Kasumi-1 (cell line): Measurements from ENCODE around the gene ENTPD6.
"Not testable (repeated sequence)": the region's sequence is repeated elsewhere in the genome, so short reads cannot be mapped to it uniquely, and the experiment has no call there.

Experiments used
- DNase-seq, 2 experiments: peaks; one replicate each; lab custom pipeline; 2025; lab: John Stamatoyannopoulos, UW

ENTPD6 gene

DNA sequence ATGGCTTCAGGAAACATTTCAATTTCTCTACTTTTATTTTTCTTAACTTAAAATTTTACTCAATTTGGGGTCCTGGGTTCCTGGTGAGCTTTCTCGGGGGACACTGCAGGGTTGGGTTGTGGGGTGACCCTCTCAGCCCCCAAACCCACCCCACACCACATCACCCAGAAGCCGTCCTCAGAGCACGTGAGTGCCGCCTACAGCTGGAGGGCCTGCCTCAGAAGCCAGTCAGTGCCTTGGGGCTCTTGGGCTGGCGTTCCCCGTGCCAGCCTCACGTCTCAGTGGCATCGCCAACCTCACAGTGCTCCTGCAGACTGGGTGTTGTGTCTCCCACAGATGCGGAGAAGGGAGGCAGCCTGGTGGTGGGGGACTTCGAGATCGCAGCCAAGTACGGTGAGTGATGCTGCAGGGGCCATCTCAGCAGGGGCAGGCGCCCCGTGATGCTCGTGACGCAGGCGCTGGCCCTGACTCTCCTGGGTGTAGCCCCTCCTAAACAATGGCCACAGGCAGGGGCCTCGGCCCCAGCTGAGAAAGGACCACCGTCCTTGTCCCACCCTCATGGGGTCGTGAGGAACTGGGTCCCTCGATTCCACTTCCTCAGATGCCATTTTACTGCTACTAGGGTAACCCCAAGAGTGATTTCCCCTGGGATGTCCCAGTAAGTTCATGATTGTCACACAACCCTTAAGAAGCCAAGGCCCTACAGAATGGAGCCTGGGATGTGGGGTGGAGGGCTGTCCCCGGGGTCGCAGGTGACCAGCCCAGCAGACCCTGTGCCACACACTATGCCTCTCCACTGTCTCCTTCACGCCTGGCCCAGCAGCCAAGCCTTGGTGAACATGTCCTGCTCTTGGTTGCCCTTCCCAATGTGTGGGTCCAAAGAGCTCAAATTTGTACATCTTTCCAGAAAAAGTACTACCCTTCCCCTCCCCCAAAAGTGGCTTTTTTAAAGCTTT, 28.5 kb downstream of the ENTPD6 start:
- DNase-seq = no peak

DNA sequence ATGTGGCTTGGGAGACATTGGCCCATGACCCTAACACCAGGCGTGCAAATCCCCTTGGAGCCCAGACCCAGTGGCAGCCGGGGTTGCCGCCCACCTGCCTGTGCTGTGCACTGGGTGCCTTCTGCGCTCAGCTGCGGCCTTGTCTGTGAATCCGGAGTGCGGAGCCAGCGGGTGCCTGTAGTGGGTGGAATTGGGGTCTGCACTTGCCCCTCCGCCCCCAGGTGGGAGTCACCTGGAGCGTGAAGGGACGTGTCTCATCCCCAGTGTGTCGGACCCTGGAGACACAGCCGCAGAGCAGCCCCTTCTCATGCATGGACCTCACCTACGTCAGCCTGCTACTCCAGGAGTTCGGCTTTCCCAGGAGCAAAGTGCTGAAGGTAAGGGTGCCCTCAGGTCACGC, 29.4 kb downstream of the ENTPD6 start:
- DNase-seq = no peak

DNA sequence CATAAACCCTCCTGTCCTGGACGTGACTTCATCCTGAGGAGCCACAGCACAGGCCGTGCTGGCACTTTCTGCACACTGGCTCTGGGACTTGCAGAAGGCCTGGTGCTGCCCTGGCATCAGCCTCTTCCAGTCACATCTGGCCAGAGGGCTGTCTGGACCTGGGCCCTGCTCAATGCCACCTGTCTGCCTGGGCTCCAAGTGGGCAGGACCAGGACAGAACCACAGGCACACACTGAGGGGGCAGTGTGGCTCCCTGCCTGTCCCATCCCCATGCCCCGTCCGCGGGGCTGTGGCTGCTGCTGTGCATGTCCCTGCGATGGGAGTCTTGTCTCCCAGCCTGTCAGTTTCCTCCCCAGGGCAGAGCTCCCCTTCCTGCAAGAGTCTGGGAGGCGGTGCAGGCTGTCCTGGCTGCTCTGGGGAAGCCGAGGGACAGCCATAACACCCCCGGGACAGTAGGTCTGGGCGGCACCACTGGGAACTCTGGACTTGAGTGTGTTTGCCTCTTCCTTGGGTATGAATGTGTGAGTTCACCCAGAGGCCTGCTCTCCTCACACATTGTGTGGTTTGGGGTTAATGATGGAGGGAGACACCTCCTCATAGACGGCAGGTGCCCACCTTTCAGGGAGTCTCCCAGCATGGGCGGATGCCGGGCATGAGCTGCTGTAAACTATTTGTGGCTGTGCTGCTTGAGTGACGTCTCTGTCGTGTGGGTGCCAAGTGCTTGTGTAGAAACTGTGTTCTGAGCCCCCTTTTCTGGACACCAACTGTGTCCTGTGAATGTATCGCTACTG, 30.3 kb downstream of the ENTPD6 start:
- no peak for DNase-seq

DNA sequence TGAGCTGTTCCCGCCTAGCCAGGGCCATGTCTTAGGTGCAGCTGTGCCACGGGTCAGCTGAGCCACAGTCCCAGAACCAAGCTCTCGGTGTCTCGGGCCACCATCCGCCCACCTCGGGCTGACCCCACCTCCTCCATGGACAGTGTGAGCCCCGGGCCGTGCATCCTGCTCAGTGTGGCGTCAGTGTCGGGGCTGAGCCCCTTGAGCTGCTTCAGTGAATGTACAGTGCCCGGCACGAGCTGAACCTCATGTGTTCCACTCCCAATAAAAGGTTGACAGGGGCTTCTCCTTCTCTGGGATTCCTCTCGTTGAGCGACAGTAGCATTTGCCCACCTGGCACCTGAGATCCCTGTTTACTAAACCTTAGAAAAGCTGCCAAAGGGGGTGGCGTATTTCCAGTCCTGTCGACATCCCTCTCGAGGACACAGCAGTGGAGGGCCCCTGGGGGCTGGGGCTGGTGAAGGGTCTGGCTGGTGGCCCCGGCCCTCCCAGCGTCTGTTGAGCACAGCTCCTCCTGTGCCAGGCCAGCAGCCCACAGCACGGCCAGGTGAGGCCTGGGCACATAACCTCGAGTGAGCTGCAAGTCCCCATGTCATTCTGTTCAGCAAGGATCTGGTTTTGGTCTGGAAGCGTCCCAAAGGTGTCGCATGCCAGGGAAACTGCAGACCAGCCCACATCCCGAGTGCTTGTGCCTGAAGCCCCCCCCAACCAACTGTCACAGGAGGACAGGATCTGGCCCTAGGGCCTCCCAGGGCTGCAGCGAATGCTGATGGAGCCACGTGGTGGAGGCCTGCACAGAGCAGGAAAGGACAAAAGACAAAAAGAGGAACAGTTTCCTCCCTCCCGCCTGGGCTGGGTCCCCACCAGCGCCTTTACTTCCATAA, 31.2 kb downstream of the ENTPD6 start:
- DNase-seq = peak; percentile 76 to 80

DNA sequence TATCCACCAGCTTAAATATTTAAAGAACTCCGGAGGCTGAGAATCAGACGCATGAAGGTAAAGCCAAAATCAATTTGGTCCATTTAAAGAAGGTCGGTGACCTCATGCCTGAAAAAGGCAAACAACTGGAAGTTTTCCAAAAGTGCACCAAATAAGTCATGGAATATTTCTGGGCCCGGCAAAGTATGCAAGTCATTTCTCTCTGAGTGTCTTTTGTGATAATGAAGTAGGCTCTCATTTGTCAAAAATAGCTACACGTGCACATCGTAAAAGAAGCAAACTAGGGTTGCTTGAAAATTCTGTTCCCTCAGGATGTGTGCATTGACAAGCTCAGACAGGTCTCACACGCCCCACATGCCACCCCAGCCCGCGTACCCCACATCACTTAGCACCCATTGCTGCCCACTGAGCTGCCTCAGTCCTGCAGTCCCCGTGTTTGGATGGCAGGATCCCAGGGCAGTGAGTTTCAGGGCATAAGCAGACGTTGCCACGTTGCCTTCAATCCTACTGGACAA, 31.9 kb downstream of the ENTPD6 start:
- no peak for DNase-seq

DNA sequence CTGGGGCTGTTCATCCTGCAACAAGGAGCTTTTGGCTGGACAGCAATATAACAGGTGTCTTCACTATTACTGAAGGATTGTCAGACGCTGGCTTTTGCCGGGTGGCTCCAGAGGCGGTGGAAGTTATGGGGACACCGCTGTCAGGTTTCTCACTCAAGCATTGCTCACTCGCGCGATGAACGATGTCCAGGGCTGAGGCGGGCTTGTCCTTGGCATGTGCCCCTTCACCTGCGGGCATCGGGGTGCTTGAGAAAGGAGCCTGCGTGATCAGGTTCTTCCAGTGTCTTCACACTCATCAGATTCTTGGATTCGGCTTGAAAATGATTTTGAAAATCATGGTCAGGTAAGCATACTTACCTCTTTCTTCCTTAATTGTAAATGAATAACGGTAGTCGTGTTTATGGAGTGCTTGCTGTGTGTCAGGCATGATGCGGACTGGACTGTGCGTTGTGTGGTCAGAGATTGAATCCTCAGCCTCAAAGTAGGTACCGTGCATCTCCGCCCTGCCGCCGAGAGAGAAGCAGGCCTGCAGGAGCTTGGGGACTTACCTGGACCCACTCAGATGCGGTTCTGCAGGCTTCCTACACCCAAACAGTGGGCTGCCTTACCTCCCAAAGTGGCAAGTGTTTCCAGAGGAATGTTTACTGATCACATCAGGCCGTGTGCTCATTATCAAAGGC, 34.1 kb downstream of the ENTPD6 start:
- DNase-seq = no peak

DNA sequence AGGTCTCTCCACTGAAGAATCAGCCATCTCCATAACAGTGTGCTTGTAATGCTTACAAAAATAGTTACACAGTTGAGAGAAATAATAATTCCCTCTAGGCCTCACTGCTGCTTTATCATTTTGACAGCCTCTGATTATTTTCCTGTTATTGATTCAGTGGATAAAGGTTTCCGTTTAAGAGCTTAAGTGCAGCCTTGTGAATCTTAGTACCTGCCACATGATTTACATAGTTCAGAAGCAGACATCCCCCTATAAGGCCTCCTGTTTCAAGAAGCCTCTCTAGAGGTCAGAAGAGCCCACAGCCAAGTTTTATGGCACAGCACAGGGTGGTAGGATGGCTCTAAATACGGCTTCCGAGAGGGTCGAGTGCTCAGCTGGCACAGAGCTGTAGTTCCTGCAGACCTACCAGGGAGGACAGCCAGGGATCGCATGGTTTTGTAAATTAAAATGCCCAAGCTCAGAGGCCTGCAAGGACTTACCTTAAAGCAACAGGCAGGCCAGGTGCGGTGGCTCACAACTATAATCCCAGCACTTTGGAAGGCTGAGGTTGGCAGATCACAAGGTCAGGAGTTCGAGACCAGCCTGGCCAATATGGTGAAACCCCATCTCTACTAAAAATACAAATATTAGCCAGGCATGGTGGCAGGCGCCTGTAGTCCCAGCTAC, 34.8 kb downstream of the ENTPD6 start:
- DNase-seq = no peak

DNA sequence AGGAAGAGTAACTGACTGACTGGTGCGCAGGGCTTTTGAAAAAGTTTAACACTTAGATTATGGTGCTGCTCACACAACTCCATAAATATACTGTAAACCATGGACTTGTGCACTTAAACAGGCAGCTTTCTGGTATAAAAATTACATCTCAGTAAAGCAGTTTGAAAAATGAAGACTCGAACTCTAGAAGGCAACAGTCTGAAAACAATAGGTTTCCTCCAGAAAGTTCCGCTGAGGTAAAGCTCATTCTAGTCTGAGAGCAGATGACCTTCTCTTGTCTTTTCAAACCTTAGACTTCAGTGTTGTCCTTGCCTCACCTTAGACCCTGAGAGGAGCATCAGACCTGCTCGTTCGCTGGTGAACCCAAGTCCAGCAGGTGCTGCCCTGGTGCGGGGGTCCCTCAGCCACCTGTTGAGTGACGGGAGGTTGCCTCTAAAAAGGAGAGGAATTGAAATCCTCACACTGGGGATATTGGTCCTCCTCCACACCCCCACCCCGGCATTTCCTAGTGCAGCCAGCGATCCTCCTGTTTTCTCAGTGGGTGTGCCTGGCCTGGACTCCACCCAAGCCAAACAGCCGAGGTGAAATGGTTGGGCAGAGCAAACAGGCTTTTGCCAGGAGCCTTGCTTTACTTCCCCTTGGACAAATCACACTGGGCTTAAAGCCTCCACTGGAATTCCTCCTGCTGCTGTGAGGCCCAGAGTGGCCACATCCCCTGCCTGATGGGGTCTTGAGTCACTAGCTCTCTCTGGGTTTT, 37.7 kb downstream of the ENTPD6 start:
- no peak for DNase-seq

DNA sequence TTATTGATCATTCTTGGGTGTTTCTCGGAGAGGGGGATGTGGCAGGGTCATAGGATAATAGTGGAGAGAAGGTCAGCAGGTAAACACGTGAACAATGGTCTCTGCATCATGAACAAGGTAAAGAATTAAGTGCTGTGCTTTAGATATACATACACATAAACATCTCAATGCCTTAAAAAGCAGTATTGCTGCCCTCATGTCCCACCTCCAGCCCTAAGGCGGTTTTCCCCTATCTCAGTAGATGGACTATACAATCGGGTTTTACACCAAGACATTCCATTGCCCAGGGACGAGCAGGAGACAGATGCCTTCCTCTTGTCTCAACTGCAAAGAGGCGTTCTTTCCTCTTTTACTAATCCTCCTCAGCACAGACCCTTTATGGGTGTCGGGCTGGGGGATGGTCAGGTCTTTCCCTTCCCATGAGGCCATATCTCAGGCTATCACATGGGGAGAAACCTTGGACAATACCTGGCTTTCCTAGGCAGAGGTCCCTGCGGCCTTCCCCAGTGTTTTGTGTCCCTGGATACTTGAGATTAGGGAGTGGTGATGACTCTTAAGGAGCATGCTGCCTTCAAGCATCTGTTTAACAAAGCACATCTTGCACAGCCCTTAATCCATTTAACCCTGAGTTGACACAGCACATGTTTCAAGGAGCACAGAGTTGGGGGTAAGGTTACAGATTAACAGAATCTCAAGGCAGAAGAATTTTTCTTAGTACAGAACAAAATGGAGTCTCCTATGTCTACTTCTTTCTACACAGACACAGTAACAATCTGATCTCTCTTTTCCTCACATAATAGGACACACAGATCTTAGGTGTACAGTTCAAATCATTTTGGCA, 38.7 kb downstream of the ENTPD6 start:
- DNase-seq = not testable (repeated sequence)

DNA sequence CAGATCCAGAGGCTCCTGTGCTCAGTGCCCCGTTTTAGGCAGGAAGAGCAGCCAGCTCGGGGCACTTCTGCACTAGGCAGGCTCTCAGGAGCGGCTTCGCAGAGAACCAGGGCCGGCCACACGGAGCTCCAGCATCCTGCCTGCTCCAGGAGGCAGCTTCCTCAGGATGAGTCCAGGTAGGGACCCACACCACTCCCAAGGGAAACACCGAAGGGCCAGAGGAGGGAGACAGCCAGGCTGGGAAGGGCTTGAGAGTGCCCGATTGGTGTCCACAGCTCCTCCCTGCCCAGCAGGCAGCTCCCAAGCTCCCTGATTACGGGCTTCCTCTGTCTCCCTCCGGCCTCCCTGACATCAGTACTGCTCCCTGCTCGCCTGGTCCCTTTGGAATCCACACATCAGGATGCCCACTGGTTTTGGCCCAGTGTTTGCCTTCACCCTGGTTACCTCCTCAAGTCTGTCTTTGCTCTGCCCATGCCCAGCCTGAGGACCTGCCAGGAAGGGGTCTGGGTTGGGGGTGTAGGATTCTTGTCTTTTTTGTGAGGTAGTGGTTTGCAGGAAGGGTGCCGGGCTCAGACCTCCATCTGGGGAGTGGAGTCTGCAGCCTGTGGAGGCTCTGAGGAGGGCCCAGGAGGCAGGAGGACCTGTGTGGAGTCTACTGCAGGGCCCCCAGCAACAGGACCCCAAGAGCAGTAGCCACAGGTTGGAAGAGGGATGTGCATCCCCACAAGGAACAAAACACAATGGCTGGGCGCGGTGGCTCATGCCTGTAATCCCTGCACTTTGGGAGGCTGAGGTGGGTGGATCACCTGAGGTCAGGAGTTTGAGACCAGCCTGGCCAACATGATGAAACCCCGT, 41.2 kb downstream of the ENTPD6 start:
- DNase-seq = no peak

DNA sequence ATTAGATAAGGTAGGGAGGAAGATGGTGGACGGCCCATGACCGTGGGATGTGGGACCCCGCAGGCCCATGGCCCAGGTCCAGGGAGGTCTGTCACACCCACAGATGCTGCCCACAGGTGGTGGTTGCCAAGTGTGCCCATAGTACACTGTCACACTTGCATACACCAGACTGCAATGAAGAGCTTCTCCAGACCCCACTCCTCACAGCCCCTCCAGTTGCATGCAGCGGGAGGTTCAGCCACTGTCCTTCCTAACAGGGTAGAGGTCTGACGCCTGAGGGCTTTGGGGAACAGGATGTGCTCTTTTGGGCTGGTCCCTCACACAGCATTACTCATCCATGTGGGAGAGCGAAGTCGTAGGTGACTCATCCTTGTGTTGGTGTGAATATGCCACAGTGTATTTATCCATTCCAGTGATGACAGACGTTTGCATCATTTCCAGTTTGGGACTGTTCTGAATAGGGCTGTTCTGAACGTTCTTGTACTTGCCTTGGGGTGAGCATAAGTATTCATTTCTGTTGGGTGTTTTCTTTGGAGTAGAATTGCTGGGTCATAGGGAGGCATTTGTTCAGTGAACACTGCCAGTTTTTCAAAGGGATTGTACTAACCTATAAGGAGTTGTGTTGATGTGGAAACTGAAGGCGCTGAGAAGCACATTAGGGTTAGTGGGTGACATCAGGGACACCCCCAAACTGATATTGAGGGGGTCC, 42.3 kb downstream of the ENTPD6 start:
- peak; percentile 97 to 98 for DNase-seq

DNA sequence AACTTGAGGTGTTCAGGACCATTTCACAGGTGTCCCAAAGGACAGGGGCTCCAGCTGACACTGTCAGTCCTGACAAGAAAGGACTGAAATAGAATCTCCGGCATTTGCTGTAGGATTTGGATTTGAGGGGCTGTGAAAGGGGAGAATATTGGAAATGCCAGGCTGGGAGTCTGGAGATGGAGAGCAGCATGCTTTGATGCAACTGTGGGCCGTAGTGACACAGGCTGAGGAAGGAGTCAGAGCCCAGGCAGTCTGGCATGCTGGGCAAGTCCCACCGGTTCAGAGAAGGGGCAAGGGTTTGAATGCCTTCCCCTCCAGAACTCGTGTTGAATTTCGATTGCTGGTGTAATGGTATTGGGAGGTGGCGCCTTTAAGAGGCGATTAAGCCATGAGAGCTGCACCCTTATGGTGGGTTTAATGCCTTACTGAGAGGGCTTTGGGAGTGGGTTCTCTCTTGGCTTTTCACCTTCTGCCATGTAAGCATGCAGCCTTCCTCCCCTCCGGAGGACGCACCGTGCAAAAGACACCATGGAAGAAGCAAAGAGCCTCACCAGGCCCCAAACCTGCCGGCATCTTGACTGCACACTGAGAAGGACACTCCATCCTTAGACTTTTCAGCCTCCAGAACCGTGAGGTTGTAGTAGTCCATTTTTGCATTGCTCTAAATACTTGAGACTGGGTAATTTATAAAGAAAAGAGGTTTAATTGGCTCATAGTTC, 43.0 kb downstream of the ENTPD6 start:
- DNase-seq = no peak

DNA sequence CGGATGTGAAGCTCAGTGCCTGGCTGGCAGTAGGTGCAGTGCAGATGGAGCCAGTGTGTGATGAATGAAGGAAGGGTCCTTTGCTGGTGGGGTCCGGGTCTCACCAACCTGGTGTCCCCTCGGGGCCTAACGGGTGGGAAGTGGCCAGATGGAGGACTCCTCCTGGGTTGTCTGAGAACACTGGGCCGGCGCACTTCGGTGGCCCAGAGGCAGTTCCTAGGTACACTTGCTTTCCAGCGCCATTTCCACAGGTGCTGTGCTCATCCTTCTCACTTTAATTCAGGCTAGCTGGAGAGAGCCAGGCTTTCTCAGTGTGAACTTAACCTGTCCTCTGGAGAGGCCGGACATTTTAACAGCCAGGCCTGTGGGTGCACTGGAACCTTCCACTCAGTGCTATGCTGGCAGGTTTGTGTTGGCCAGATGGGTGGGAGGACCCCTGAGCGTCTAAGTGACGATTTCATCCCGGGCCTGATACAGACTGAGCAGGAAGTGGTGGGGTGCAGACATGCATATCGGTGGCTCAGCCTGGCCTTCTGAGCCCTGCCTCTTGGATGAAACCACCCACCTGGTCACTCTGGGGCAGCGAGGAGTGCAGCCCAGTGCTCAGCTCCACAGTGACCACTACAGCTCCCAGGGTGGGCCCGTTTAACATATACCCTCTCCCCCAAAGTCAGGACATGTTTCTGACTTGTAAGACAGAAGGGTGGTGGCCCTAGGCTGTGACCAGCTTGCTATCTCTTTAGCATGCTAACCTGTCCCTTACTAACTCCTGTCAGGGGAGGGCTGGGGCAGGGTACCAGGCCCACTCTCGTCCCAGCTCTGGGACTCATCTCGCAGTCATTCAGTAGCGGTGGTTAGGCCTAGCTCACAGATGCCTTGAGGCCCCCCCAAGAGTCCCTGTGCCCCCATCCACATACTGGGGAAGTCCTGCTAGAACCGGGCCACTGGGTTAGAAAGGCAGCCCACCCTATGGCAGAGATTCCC, 44.2 kb downstream of the ENTPD6 start:
- no peak for DNase-seq

DNA sequence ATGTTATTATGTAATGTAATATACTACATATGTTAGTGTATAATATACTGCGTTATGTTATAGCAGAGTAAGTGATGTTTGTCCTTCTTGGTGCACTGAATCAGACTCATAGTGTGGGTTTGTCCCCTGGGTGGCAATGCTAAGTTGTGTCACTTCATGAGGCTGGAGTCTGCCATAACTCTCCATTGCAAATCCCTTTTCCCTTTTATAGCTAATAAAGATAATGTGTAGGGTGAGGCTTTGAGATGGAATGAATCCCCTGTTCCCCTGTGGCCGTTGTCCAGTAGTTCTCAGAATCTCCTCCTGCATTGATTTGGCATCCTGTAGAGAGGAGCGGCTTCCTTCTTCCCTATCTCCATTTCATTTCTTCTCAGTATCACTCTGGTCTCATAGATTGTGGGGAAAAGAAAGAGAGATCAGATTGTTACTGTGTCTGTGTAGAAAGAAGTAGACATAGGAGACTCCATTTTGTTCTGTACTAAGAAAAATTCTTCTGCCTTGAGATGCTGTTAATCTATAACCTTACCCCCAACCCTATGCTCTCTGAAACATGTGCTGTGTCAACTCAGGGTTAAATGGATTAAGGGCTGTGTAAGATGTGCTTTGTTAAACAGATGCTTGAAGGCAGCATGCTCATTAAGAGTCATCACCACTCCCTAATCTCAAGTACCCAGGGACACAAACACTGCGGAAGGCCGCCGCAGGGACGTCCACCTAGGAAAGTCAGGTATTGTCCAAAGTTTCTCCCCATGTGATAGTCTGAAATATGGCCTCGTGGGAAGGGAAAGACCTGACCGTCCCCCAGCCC, 45.5 kb downstream of the ENTPD6 start:
- not testable (repeated sequence) for DNase-seq

DNA sequence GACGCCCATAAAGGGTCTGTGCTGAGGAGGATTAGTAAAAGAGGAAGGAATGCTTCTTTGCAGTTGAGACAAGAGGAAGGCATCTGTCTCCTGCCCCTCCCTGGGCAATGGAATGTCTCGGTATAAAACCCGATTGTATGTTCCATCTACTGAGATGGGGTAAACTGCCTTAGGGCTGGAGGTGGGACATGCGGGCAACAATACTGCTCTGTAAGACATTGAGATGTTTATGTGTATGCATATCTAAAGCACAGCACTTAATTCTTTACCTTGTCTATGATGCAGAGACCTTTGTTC, 46.1 kb downstream of the ENTPD6 start:
- DNase-seq = not testable (repeated sequence)
